Cardiac fibroblast (primary cell): Measurements from ENCODE around the gene TBX18.

Experiments
- DNase-seq, 2 donors: peaks; one replicate each; pipeline versions ENCODE4 v3.0.0 to v3.0.0-alpha.2; 2010; ENCODE audit warnings: low read depth in 2 of 2
- H3K4me3 ChIP-seq, 2 donors: replicated peaks in 1 of 2; 1 replicate in 1 of 2; 2 replicates in 1 of 2; pipeline ENCODE4 v1.5.1; 2011; ENCODE audit warnings: low read depth in 2 of 2, low read length in 2 of 2, mild to moderate bottlenecking in 2 of 2, moderate library complexity in 1 of 2
- TF ChIP-seq, protein P1 (sequence below): IDR thresholded peaks from one replicate; pipeline ENCODE4 v1.5.1; 2011; ENCODE audit warnings: low read depth, mild to moderate bottlenecking, low read length, inconsistent platforms

Gene TBX18

DNA sequence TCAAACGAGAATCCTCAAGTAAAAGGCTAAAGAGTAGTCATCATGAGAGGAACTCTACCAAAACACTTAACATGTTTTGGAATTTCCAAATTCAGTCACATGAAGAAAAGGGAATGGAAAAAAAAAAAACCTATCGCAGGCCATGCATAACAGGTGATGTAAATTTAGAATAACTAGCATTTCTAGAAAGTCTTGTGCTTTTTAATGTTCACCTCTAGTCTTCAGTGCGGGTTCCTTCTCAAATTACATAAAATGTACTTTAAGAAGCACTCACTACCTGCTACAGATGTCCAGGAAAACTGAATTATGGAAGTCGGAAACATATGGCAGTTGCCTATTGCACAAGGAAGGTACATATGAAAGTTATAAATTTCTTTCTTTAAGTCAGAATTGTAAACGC, 6.1 kb upstream of the TBX18 start:
- TF ChIP-seq, protein P1, sequence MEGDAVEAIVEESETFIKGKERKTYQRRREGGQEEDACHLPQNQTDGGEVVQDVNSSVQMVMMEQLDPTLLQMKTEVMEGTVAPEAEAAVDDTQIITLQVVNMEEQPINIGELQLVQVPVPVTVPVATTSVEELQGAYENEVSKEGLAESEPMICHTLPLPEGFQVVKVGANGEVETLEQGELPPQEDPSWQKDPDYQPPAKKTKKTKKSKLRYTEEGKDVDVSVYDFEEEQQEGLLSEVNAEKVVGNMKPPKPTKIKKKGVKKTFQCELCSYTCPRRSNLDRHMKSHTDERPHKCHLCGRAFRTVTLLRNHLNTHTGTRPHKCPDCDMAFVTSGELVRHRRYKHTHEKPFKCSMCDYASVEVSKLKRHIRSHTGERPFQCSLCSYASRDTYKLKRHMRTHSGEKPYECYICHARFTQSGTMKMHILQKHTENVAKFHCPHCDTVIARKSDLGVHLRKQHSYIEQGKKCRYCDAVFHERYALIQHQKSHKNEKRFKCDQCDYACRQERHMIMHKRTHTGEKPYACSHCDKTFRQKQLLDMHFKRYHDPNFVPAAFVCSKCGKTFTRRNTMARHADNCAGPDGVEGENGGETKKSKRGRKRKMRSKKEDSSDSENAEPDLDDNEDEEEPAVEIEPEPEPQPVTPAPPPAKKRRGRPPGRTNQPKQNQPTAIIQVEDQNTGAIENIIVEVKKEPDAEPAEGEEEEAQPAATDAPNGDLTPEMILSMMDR: no peak
- DNase-seq: no peak
- H3K4me3 ChIP-seq: no peak overlapping the region

DNA sequence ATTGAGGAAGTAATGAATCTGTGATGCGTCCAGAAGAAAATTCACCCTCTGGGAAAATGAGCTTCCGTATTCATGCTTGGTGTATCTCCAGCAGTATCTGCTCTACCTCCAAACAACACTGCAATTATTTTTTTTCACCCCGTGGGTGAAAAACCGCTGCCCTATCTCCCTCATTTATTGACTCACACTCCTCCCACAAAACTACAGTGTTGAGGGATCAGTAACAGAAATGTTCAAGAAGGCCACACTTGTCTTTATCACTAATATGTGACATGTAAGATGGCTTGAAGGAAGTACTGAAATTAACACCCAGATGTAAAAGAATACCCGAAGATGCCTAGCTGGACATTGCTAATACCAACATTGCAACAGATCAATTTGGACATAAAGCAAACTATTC, 4.9 kb upstream of the TBX18 start:
- DNase-seq: peak; percentile 46 to 60
- TF ChIP-seq, protein P1: no peak
- H3K4me3 ChIP-seq: peak overlapping the region in 1 of 2 donors; percentile 45

DNA sequence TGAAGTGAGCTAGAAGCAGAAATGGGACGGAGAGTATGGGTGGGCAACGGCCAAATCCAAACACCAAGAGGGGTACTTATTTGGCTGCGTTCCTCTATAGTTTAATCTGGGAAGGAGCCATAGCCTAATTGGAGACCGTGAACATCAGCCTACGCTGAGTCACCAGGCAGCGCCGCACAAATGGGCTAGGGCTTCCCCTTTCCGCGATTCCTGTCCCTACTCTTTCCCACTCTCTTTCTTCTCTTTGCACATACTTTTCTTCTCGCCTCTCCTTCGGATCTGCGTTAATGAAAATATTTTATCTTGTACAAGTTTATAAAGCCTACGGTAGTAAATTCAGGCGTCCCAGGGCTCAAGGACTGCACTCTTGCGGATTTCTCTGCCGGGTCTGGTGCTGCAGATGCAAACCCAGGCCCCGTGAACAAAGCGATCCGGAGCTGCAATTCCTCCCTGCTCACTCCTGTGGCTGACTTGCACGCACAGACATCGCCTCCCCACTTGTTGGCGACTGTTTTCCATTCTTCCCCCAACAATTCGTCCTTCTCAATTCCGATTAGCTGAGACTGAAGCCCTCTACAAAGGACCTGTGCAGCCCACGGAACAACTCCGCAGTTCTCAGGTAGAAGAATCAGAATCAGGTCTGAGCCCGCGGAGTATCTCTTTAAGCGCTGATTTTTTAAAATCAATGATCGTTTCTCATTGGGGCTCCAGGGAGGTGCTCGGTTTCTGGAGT, 4.2 kb upstream of the TBX18 start:
- TF ChIP-seq, protein P1: peak; percentile 4
- peak overlapping the region; percentile 34 to 45 for H3K4me3 ChIP-seq
- DNase-seq: peak; percentile 71 to 75

DNA sequence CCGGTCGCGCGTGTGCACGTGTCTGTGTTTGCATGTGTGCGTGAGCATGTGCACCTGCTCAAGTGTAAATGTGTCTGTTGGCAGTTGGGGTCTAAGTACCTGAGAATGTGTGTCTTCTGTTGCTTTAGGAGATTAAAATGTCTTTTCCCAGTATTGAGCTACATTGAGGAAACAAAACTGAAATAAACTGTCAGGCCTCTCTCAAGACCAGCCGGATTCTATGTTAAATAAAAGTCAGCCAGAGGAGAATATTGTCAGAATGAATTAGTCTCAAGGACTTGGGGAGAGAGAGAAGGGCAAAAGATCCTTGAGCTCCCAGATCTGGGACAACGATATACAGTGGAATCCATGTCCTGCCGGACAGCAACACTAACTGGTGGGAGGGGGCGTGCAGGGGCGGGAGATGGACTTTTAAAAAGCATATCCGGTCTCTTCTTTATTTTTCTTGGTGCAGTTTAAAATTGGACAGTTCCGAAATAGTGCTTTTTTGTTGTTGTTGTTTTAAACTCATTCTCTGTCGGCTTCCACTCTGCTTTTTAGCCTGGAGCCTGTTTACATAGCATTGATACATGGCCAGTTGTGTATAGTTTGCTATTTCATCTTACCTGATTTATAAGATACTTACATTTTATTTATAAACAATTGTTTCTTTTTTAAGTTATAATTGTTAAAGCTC, 3.3 kb upstream of the TBX18 start:
- peak in 1 of 2 donors; percentile 15 for DNase-seq
- no peak overlapping the region for H3K4me3 ChIP-seq
- TF ChIP-seq, protein P1: no peak

DNA sequence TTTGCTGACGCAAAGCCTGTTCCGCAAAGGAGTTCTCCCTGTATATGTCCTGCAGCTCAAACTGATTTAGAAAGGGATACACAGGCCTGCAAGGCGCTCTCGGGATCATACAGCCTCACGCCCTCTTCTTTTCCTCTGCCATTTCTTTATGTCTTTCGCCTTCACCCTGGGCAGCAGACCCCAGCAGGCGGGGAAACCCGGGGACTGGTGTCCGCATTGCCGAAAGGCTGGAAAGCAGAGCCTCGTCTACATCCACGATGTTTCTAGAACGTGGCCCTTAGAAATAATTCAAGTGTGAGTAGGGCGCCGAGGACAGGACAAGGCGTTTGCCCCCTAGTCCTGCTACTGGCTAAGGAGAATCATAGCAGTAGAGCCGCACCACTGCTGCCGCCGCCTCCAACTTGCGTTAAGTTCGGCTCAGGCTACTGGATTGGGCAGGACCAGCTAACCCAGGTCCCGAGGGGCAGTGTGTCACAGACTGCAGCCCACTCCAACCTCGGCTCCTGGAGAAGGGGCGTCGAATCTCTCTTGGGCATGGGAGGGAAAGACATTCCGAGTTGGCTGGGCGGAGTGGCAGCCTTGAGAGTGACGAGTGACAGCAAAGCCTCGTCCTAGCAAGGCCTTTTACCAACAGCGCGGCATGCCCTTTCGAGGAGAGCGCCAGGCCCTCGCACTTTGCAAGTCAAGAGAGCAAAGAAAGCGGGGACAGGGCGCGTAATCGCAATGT, 2.6 kb upstream of the TBX18 start:
- no peak for DNase-seq
- H3K4me3 ChIP-seq: no peak overlapping the region
- TF ChIP-seq, protein P1: no peak

DNA sequence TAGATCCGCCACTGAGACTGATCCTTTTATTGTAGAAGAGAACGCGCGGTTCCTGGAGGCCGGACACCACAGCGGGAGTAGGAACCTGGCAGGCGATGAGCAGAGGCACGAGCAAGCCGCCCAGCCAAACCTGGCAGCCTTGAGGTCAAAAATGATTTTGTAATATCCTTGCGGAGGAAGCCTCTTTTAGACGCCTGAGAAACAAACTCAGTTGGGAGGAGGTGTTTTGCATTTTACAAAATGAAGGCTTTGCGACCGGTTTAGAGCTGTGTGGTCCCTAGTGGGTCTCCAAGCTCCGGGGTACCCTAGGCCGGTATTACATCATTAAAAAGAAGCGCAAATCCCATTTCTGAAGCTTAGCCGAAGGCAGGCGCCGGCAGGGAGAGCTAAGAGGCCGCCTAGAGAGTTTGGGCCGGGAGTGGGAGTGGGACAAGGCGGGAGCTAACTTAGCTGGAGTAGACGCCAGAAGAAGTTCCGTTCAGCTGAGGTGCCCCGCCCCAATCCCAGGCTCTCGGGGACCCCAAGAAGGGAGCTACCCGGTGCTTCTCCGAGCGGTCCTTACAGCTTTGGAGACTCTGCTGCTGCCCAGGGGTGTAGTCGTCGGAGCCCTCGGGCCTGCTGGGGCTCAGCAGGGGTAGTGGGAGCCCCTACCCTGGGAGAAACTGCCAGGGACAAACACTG, 1.9 kb upstream of the TBX18 start:
- TF ChIP-seq, protein P1: no peak
- peak in 1 of 2 donors; percentile 80 for DNase-seq
- H3K4me3 ChIP-seq: no peak overlapping the region
